Measurements from ENCODE around the gene INSM2.

DNA sequence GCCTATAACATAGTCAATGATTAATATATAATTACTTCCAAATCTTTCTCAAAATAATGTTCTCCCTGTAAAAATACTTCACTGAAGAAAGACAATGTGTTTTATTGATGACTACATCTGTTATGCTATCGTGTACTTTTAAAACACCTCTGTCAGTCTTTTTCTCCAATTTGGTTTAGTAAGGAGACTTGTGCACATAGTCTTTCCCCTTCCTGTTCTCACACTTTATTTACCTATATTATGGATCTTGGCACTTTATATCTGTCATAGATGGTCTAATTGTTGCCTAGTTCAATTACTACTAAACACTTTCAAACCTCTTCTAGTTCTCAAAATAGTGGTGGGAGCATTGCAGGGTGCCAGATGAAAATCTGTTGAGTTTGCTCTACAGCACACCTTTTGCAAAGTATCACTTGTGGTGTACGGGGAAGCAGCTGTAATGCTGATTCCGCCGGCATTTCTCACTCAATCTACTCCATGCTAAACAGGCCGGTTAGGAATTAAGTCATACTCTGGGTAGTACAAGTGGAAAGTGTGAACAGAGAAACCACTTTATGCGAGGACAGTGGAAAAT, 1.1 kb upstream of the INSM2 start:
- TF ChIP-seq POLR2A (IDR thresholded peaks at IDR 0.05) (no peak), CTCF (IDR thresholded peaks at IDR 0.05) (no peak)
